ENCODE measurements around the gene ENDOD1. TPM values are rescaled to one million over a fixed set of nuclear protein-coding genes. Genes with fewer than 3 reads are reported as not detected.
"Not testable (repeated sequence)": the region's sequence is repeated elsewhere in the genome, so short reads cannot be mapped to it uniquely, and the experiment has no call there.

The ENDOD1 gene
- total RNA-seq, 1 donor from 2014 or later = 36.7 TPM

- DNase-seq (ENCODE audit: low spot score) = no peak
Measured at GRCh38 chr11:95104121-95104830, 14.6 kb downstream of the ENDOD1 start.

GRCh38 chr11:95104856-95105255 lies 15.2 kb downstream of the ENDOD1 start:
- no peak for DNase-seq (ENCODE audit: low spot score)

GRCh38 chr11:95108159-95108611 lies 18.5 kb downstream of the ENDOD1 start:
- DNase-seq (ENCODE audit: low spot score) = no peak

- no peak for DNase-seq (ENCODE audit: low spot score)
Measured at GRCh38 chr11:95108671-95109551, 19.3 kb downstream of the ENDOD1 start.

GRCh38 chr11:95111471-95111870 lies 21.8 kb downstream of the ENDOD1 start:
- not testable (repeated sequence) for DNase-seq (ENCODE audit: low spot score)

- no peak for DNase-seq (ENCODE audit: low spot score)
Measured at GRCh38 chr11:95111923-95112540, 22.4 kb downstream of the ENDOD1 start.

- no peak for DNase-seq (ENCODE audit: low spot score)
Measured at GRCh38 chr11:95115597-95115996, 26.0 kb downstream of the ENDOD1 start.

- no peak for DNase-seq (ENCODE audit: low spot score)
Measured at GRCh38 chr11:95119361-95120060, 29.9 kb downstream of the ENDOD1 start.

GRCh38 chr11:95121698-95122097 lies 32.1 kb downstream of the ENDOD1 start:
- no peak for DNase-seq (ENCODE audit: low spot score)

GRCh38 chr11:95123556-95123955 lies 33.9 kb downstream of the ENDOD1 start:
- DNase-seq (ENCODE audit: low spot score) = no peak

GRCh38 chr11:95128602-95129001 lies 39.0 kb downstream of the ENDOD1 start:
- DNase-seq (ENCODE audit: low spot score) = no peak

- DNase-seq (ENCODE audit: low spot score) = no peak
Measured at GRCh38 chr11:95132956-95133355, 43.3 kb downstream of the ENDOD1 start.

GRCh38 chr11:95134491-95134890 lies 44.8 kb downstream of the ENDOD1 start:
- peak; percentile 64 for DNase-seq (ENCODE audit: low spot score)

- DNase-seq (ENCODE audit: low spot score) = no peak
Measured at GRCh38 chr11:95135155-95135554, 45.5 kb downstream of the ENDOD1 start.

- no peak for DNase-seq (ENCODE audit: low spot score)
Measured at GRCh38 chr11:95135880-95136279, 46.2 kb downstream of the ENDOD1 start.

- not testable (repeated sequence) for DNase-seq (ENCODE audit: low spot score)
Measured at GRCh38 chr11:95136747-95137146, 47.1 kb downstream of the ENDOD1 start.

GRCh38 chr11:95137299-95137698 lies 47.7 kb downstream of the ENDOD1 start:
- no peak for DNase-seq (ENCODE audit: low spot score)

- no peak for DNase-seq (ENCODE audit: low spot score)
Measured at GRCh38 chr11:95138448-95138847, 48.8 kb downstream of the ENDOD1 start.

GRCh38 chr11:95140397-95141033 lies 50.9 kb downstream of the ENDOD1 start:
- no peak for DNase-seq (ENCODE audit: low spot score)

- no peak for DNase-seq (ENCODE audit: low spot score)
Measured at GRCh38 chr11:95142431-95142830, 52.8 kb downstream of the ENDOD1 start.

- DNase-seq (ENCODE audit: low spot score) = no peak
Measured at GRCh38 chr11:95143106-95143681, 53.5 kb downstream of the ENDOD1 start.
